Stimulated activated naive CD8-positive, alpha-beta T cell treated with anti-CD3 and anti-CD28 coated beads, Interleukin-15, Interleukin-2, amounts not matched to agents 100 U/mL and 50 U/mL, for 24 hours (primary cell): ENCODE measurements around the gene CRIM1.
"Not testable (repeated sequence)": the region's sequence is repeated elsewhere in the genome, so short reads cannot be mapped to it uniquely, and the experiment has no call there.

Experiments
- ATAC-seq: fragments of 150-1000 bp; cut with Tn5 transposase; one replicate; pipeline ENCODE4 v1.10.0; 2021
- DNase-seq: peaks from one replicate; pipeline ENCODE4 v3.0.0; 2021

CRIM1 gene, protein sequence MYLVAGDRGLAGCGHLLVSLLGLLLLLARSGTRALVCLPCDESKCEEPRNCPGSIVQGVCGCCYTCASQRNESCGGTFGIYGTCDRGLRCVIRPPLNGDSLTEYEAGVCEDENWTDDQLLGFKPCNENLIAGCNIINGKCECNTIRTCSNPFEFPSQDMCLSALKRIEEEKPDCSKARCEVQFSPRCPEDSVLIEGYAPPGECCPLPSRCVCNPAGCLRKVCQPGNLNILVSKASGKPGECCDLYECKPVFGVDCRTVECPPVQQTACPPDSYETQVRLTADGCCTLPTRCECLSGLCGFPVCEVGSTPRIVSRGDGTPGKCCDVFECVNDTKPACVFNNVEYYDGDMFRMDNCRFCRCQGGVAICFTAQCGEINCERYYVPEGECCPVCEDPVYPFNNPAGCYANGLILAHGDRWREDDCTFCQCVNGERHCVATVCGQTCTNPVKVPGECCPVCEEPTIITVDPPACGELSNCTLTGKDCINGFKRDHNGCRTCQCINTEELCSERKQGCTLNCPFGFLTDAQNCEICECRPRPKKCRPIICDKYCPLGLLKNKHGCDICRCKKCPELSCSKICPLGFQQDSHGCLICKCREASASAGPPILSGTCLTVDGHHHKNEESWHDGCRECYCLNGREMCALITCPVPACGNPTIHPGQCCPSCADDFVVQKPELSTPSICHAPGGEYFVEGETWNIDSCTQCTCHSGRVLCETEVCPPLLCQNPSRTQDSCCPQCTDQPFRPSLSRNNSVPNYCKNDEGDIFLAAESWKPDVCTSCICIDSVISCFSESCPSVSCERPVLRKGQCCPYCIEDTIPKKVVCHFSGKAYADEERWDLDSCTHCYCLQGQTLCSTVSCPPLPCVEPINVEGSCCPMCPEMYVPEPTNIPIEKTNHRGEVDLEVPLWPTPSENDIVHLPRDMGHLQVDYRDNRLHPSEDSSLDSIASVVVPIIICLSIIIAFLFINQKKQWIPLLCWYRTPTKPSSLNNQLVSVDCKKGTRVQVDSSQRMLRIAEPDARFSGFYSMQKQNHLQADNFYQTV

DNA sequence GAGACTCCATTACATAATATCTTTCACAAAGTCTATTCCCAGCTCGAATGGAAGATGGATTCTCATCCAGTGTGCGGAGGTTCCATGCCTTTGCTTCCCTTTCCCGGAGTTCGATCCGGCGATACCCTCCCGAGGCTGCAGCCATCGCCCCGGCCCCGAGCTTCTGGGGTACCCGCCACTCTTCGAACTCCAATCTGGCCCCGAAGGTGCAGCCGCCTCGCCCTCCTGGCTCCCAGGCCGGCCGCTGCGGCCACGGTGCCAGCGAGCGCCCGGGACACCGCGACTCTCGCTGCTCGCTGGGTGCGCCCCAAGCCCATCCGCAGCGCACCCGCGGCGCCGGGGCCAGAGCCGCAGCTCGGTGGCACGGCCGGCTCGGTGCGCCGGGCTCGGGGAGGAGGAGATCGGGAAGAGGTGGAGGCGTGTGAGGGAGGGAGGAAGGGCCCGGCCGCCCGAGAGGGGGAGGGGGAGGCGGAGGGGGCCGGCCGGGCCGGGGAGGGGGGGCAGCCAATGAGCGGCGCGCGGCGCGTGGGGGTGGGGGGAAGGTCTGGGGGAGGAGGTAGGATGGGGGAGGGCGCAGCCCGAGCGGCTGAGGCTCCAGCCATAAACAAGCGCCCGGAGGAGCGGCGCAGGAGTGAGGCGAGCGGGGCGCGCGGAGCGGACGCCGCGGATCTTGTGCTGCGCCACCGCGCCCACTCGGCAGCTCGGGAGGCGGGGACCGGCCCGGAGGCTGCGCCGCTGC is at the start of gene CRIM1:
Gene CRIM1 (plus strand): TSS at position 628 of the 739 bp plus-strand sequence. CDS start 515 bp downstream, outside the sequence.
- peak; percentile 53 for ATAC-seq
- DNase-seq = peak; percentile 71

DNA sequence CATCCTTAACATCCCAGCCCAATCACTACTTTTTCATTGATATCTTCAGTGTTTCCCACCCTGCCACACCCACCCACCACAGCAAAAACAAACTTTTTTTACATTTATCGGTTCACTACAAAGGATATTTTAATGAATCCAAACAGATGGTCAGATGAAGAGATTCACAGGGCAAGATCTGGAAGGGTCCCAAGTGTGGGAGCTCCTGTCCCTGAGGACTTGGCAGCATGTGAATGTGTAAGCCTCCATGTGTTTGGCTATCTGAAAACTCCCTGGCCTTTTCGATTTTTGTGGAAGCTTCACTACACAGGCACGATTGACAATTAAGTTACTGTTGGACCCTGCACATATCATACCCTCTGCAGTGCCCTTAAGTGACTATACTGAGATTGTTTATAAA is 48.1 kb upstream of the CRIM1 start:
- no peak for DNase-seq
- ATAC-seq = no peak

GRCh38 chr2:36310444-36310843 is 45.1 kb upstream of the CRIM1 start:
- DNase-seq, ATAC-seq: not testable (repeated sequence)

GRCh38 chr2:36318547-36318946 is 37.0 kb upstream of the CRIM1 start:
- DNase-seq = no peak
- ATAC-seq = no peak

DNA sequence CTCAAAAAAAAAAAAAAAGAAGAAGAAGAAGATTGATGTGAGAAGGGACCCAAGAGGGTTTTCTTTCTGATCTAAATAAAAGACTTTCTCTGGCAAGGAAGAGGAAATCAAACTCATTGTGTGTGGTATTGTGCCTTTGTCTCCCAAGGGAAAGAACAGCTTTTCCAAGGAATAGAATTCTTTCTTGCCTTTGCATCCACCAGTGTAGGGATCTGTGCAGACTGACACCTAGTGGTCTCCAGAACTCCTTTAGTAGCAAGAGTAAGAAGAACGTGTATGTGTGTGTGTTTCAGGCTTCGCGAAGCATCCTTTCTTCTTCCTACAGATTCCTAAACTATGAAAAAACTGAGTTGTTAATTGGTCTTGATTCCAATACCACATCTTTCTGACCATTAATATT is 33.5 kb upstream of the CRIM1 start:
- no peak for DNase-seq
- ATAC-seq = no peak

- no peak for ATAC-seq
- no peak for DNase-seq
Observed at GRCh38 chr2:36326286-36326685, 29.3 kb upstream of the CRIM1 start.

DNA sequence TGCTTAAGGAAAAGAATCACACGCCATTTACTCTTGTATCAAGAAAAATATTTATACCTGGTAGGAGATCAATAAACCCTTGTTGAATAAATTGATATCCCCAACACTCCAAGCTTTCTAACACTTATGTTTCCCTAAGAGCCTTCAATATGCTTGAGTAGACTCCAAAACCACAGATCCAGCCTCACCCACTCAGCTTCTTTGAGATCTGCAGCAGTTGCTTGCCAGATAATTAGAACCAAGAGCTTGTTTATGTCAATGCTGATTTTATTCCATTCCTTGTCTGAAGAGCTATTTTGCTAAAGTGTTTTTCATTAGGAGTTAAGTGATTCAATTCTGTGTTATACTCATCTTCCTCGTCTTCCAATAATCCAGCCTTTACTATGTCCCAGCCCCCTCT is 26.3 kb upstream of the CRIM1 start:
- ATAC-seq = no peak
- DNase-seq = no peak

DNA sequence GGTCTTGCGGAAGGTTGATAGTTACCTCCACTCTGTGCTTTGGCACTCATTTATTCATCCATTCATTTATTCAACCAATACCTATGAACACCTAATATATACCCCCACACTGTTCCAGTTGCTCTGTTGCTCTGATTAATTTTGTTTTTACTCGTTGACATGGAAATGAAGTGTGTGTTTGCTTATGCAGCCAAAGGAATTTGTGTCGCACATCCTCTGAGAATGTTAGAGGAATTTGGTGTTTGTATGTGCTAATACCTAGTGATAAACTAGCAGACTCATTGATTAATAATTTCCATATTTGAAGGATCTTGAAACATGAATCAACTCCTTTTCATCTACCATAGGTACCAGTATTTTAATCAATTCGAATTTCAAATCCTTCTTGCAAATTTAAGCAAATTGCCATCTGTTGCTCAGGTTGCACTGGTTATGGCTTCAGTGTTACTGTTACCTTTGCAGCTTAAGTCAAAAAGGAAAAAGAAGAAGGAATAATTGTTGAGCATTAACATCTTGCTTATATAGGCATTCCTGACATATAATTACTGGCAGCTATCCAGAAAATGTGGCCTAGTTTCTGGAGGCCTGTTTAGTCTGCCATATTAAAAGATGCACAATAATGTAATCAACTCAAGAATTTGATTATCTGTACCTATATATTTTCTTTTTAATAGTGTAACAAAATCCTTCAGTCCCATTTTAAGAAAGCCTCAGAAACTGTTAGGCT is 25.7 kb upstream of the CRIM1 start:
- ATAC-seq = no peak
- no peak for DNase-seq

DNA sequence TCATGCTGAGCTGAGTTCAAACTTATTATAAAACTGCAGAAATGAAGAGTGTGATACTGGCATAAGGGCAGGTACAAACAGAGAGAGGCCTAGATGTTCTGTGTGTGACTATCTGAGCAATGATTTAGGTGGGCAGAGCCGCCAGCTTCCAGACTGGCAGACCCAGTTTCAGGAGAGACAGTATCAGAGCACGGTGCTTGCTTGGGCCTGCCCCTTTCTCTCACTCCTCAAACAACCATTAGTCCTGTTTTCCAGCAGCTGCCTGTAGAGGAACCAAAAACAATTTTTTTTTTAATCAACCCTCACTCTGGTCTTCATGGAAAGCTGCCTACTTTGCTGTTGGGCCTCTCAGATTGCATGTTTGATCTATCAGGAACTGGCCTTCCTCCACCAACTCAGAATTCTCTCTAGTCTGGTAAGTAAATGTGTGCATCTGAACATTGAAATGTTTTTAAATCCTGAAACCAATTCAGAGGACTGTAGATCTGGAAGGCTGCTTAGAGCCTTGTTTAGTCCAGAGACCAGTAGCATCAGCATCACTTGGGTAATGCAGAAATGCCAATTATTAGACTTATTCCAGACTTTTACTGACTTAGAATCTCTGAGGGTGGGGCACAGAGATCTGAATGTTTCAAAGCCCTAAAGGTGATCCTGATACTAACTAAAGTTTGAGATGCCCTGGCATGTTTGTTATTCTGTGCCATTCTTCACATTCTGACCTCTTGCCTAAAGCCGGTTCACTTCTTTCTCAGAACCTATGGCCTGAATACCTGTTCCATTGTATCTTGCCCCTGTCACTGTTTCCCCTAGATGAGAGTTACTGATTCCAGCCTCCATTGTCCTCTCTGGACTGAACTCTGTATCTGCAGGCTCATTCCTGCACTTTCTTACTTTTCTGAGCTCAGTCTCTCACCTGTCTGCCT is 24.8 kb upstream of the CRIM1 start:
- no peak for DNase-seq
- ATAC-seq = no peak

- ATAC-seq = peak; percentile 61
- no peak for DNase-seq
Observed at GRCh38 chr2:36333350-36334012, 22.1 kb upstream of the CRIM1 start.

GRCh38 chr2:36335597-36335996 is 20.0 kb upstream of the CRIM1 start:
- DNase-seq = no peak
- no peak for ATAC-seq

DNA sequence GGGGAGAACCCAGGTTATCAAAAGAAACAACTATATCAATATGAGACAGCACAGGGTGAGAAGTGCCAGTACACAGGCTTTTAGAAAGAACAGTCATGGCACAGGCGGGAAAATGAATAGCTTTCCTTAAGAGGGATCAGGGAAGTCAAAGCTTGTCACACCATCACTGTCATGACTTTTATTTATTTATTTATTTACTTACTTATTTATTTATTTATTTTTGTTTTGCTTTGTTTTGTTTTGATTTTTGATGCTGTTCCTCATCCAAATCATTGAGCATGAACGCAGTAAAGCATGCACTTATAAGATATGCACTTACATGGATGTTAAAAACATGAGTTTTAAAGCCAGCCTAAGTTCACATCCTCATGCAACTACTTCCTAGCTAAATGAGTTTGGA is 19.3 kb upstream of the CRIM1 start:
- ATAC-seq (no peak), DNase-seq (no peak)

DNA sequence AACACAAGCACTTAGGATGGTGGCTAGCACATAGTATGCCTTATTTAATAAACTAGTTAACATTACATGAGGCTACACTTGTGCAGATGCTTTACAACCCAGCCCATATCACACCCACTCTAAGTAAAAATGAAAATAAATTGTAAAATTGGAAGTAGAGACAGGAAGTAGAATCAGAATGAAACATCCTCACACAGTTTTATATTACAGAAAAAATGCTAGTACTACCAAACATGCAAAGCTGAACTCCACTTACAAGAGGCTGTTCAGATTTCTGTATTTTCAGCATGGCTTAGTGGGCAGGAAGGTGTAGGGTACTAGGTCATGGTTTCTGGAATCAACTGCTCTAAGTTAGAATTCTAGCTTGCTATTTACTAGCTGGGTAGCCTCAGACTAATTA is 18.2 kb upstream of the CRIM1 start:
- ATAC-seq (no peak), DNase-seq (no peak)

GRCh38 chr2:36338124-36338826 is 17.3 kb upstream of the CRIM1 start:
- DNase-seq (no peak), ATAC-seq (no peak)

DNA sequence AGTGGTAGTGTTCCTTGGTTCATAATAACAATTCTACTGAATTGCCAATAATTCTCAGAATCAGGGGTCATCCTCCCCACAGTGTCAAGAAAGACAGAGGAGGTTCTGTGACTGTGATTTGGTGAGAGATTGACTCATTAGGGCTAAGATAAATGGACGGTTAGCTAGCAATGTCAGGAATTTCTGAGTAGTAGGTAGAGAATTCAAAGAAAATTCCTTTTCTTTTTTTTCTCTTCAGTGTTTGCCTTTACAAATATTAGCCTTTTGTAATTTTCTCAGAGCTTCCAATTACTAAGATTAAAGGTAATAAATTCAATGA is 16.8 kb upstream of the CRIM1 start:
- no peak for DNase-seq
- ATAC-seq = no peak

GRCh38 chr2:36339607-36340218 is 15.9 kb upstream of the CRIM1 start:
- no peak for ATAC-seq
- DNase-seq = no peak

DNA sequence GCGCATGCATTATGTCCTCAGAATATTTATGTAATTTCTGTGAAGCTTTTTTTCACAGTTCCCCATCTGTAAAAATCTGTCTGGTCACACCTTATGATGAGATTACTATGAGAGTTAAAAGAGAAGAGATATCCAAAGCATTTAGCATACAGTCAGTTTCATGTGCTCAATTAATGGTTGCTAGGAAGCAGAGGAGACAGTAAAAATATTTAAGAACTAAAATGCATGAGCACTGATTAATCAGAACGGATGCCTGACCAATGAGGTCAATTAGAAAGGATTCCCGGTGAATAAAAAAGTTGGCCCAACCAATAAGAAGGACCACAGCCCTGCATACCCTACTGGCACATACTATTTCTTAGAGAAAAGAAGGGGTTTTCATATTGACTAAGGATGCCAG is 12.0 kb upstream of the CRIM1 start:
- ATAC-seq (no peak), DNase-seq (no peak)

- no peak for DNase-seq
- ATAC-seq = no peak
Observed at GRCh38 chr2:36348721-36349120, 6.9 kb upstream of the CRIM1 start.

DNA sequence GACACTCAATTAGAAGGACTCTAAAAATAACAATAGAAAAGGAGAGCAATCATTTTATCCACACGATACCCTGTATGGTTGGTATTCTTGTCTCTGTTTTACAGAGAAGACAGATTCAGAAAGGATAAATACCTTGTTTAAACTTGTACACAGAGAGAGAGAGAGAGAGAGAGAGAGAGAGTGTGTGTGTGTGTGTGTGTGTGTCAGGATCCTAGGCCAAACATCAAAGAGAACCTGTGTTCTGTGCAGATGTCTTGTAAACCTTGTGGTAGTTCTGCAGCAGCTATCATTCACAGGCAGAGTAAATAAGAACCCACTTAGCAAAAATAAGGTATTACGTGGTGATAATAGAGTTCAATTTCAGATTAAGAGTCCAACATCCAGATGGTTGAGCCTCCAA is 4.3 kb upstream of the CRIM1 start:
- DNase-seq (no peak), ATAC-seq (no peak)
